AG09319 (cell line): ENCODE measurements around the gene MGST2.

Experiments used
- DNase-seq: peaks from one replicate; pipeline ENCODE4 v3.0.0-alpha.2; 2010; ENCODE audit warnings: low read depth; ENCODE audit errors: extremely low read depth
- CTCF ChIP-seq: IDR thresholded peaks from 2 replicates; pipeline ENCODE4 v1.5.1; 2011; ENCODE audit warnings: low read depth, mild to moderate bottlenecking, inconsistent platforms, low read length, moderate library complexity

MGST2 gene

DNA sequence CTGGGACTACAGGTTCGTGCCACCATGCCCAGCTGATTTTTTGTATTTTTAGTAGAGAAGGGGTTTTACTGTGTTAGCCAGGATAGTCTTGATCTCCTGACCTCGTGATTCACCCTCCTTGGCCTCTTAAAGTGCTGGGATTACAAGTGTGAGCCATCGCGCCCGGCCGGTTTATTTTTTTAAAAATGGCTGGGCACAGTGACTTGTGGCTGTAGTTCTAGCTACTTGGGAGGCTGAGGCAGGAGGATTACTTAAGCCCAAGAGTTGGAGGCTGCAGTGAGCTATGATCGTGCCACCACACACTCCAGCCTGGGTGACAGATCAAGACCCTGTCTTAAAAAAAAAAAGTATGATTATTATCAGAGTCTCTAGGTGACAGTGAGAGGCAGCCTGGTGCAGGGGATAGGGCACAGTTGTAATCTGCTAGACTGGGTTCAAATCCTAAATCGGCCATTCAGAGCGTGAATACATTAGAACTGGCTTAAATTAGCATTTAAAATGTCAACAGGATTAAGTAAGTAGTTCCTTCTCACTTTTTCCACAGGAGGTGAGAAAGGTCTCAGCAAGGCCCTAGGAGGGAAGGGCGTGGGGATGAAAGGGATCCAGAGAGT lies 435 bp upstream of the MGST2 start:
- no peak for DNase-seq

GRCh38 chr4:139666735-139667281 lies 1.2 kb downstream of the MGST2 start:
- no peak for TF ChIP-seq CTCF
- no peak for DNase-seq

More for the DNA sequence above, 435 bp upstream of the MGST2 start:
- TF ChIP-seq CTCF: no peak

DNA sequence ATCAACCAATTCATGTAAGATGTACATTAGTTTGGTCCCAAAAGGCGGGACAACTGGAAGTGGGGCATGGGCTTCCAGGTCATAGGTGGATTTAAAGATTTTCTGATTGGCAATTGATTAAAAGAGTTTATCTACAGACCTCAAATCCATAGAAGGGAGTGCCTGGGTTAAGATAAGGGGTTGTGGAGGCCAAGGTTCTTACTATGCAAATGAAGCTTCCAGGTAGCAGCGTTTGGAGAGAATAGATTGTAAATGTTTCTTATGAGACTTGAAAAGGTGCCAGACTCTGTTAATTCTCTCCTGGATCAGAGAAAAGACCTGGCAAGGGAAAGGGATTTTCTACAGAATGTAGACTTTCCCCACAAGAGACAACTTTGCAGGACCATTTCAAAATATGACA lies 2.4 kb downstream of the MGST2 start:
- no peak for TF ChIP-seq CTCF
- DNase-seq: no peak

GRCh38 chr4:139668658-139669201 lies 3.1 kb downstream of the MGST2 start:
- no peak for DNase-seq
- no peak for TF ChIP-seq CTCF

DNA sequence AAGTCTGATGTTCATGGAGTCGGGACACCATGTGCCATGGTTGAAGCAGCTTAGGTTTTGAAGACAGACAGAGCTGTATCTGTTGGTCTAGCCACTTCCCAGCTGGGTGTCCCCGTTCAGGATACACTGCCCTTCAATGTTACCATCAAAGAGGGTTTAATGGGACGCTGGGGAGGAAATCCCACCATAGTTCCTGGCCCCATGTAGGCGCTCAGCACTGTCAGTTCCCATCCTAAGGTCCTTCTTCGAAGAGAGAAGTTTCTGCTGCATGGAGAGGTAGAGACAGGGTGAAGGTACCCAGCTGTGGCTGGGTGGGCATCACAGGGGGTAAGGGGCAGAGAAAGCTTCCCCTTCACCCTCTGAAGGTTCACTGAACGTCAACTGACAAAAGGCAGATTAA lies 3.7 kb downstream of the MGST2 start:
- DNase-seq: no peak
- no peak for TF ChIP-seq CTCF

- TF ChIP-seq CTCF: no peak
- DNase-seq: no peak
These were observed 4.3 kb downstream of the MGST2 start for GRCh38 chr4:139669890-139670289.

DNA sequence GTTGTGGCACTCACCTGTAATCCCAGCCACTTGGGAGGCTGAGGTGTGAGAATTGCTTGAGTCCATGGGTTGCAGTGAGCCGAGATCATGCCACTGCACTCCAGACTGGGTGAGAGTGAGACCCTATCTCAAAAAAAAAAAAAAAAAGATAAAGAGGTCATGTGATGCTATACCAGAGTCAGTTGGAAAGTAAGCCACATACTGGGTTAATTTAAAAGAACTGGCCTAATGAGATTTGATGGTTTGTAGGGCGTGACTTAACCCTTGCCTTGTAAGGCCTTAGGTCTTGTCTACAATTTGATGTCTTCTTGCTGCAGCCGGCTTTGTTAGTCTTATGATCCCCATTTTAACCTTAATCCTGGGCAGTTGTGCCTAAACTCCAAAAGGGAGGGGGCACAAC lies 5.2 kb downstream of the MGST2 start:
- DNase-seq: no peak
- no peak for TF ChIP-seq CTCF
